EL (cell line): Measurements from ENCODE around the gene ABCF3.

ENCODE experiments used
- DNase-seq: peaks from one replicate; pipeline ENCODE4 v3.0.0-alpha.2; 2016

ABCF3 gene

GRCh38 chr3:184168363-184169120 lies 17.5 kb upstream of the ABCF3 start:
- DNase-seq: peak; percentile 91

- DNase-seq: no peak
Measured at GRCh38 chr3:184169896-184170875, 15.8 kb upstream of the ABCF3 start.

- DNase-seq: peak; percentile 89
Measured at GRCh38 chr3:184171562-184171961, 14.4 kb upstream of the ABCF3 start.

GRCh38 chr3:184172681-184173373 lies 13.2 kb upstream of the ABCF3 start:
- peak; percentile 89 for DNase-seq

GRCh38 chr3:184173374-184173722 lies 12.7 kb upstream of the ABCF3 start:
- DNase-seq: no peak

- no peak for DNase-seq
Measured at GRCh38 chr3:184174284-184174645, 11.7 kb upstream of the ABCF3 start.

- DNase-seq: peak; percentile 99
Measured at GRCh38 chr3:184174646-184175492, 11.1 kb upstream of the ABCF3 start, which contains the start of gene AP2M1. Gene AP2M1, plus strand, starts transcription at chr3:184174855. Its CDS starts 2,139 bp downstream, at chr3:184176994.

- DNase-seq: no peak
Measured at GRCh38 chr3:184175506-184175905, 10.5 kb upstream of the ABCF3 start.

GRCh38 chr3:184175981-184176376 lies 10.0 kb upstream of the ABCF3 start:
- no peak for DNase-seq

- peak; percentile 99 for DNase-seq
Measured at GRCh38 chr3:184176377-184177330, 9.3 kb upstream of the ABCF3 start.

- peak; percentile 67 for DNase-seq
Measured at GRCh38 chr3:184177331-184177731, 8.7 kb upstream of the ABCF3 start.

- no peak for DNase-seq
Measured at GRCh38 chr3:184177767-184178306, 8.2 kb upstream of the ABCF3 start.

GRCh38 chr3:184178521-184179138 lies 7.4 kb upstream of the ABCF3 start:
- no peak for DNase-seq

GRCh38 chr3:184180165-184180564 lies 5.8 kb upstream of the ABCF3 start:
- peak; percentile 65 for DNase-seq

- DNase-seq: no peak
Measured at GRCh38 chr3:184181596-184181995, 4.4 kb upstream of the ABCF3 start.

- no peak for DNase-seq
Measured at GRCh38 chr3:184183679-184184078, 2.3 kb upstream of the ABCF3 start.

- no peak for DNase-seq
Measured at GRCh38 chr3:184184546-184185230, 1.3 kb upstream of the ABCF3 start.

- DNase-seq: peak; percentile 99
Measured at GRCh38 chr3:184185461-184186183, 377 bp upstream of the ABCF3 start.

- DNase-seq: no peak
Measured at GRCh38 chr3:184186902-184187207, 856 bp downstream of the ABCF3 start.
